Fibroblast of mammary gland (primary cell): ENCODE measurements around the gene CRNKL1.

Experiments used
- DNase-seq: peaks from one replicate; pipeline ENCODE4 v3.0.0-alpha.2; 2010; ENCODE audit warnings: low read depth
- H3K4me3 ChIP-seq: 2 replicates; pipeline ENCODE4 v1.5.1; 2011; ENCODE audit warnings: low read depth, mild to moderate bottlenecking, low read length, moderate library complexity; ENCODE audit not compliant: control insufficient read depth
- CTCF ChIP-seq: conservative IDR thresholded peaks from 2 replicates; pipeline ENCODE4 v1.5.1; 2011; ENCODE audit warnings: low read depth, low read length, inconsistent platforms; ENCODE audit not compliant: control insufficient read depth, insufficient read depth

The CRNKL1 gene

GRCh38 chr20:20052074-20052970, at the start of gene CRNKL1, which contains the start of gene CFAP61:
CRNKL1 (minus strand) TSS chr20:20052466; CDS start chr20:20052342, 124 bp downstream.
CFAP61 (plus strand) TSS chr20:20052532; CDS start chr20:20056654, 4,122 bp downstream.
- no peak for TF ChIP-seq CTCF
- peak within 1 kb of the TSS; percentile 97 for H3K4me3 ChIP-seq
- DNase-seq = peak; percentile 96

GRCh38 chr20:20100881-20101280, 48.6 kb upstream of the CRNKL1 start:
- no peak overlapping the region for H3K4me3 ChIP-seq
- no peak for DNase-seq
- TF ChIP-seq CTCF = no peak

GRCh38 chr20:20096421-20096820, 44.2 kb upstream of the CRNKL1 start:
- TF ChIP-seq CTCF = no peak
- no peak for DNase-seq
- no peak overlapping the region for H3K4me3 ChIP-seq

GRCh38 chr20:20095114-20095872, 43.0 kb upstream of the CRNKL1 start:
- TF ChIP-seq CTCF = no peak
- no peak for DNase-seq
- H3K4me3 ChIP-seq = no peak overlapping the region

DNA sequence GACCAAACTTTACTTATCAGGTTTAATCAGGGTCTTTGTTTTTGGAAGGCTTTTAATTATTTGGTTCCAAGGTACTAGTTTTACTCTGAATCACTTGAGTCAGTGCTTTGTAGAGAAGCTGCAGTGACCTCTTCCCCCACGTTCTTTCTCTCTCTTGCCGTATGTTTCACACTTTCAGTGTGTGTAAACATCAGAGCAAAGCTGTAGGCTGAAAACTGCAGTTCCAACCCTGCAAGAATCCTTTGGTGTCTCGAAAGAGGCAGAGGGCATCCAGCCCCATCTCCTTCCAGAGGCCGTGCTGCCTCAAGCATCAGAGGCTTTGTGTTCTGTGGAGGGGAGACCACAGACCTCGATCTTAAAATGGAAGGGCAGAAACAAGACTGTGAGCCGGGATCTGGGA, 42.1 kb upstream of the CRNKL1 start:
- H3K4me3 ChIP-seq = no peak overlapping the region
- TF ChIP-seq CTCF = no peak
- DNase-seq = no peak

DNA sequence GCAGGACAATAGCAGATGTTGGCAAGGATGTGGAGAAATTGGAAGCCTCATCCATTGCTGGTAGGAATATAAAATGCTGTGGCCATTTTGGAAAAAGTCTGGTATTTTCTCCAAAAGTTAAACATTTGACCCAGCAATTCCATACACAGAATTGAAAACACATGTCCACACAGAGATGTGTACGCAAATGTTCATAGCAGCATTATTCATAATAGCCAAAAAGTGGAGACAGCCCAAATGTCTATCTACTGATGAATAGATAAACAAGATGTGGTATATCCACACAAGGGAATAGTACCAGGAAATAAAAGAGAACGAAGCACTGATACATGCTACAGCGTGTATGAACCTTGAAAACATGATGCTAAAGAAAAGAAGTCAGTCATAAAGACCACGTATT, 40.6 kb upstream of the CRNKL1 start:
- no peak for TF ChIP-seq CTCF
- H3K4me3 ChIP-seq = no peak overlapping the region
- peak; percentile 57 for DNase-seq
